GM21360 (cell line): ENCODE measurements around the gene PELI2.

Experiments
- ATAC-seq: cut with Tn5 transposase; IDR thresholded peaks from one replicate; pipeline ENCODE4 v1.9.1; 2021; ENCODE audit warnings: mild to moderate bottlenecking, moderate library complexity; ENCODE audit not compliant: unreplicated experiment

Gene PELI2

GRCh38 chr14:56117765-56118610 lies at the start of gene PELI2:
TSS of gene PELI2 (plus strand) at chr14:56118411. CDS start at chr14:56118661, 250 bp downstream.
- ATAC-seq = peak; percentile 56

- no peak for ATAC-seq
These were observed 44.4 kb upstream of the PELI2 start for GRCh38 chr14:56073799-56074198.

GRCh38 chr14:56075301-56075700 lies 42.9 kb upstream of the PELI2 start:
- no peak for ATAC-seq

GRCh38 chr14:56081139-56081538 lies 37.1 kb upstream of the PELI2 start:
- no peak for ATAC-seq

GRCh38 chr14:56082880-56083279 lies 35.3 kb upstream of the PELI2 start:
- ATAC-seq = no peak

- no peak for ATAC-seq
These were observed 32.7 kb upstream of the PELI2 start for GRCh38 chr14:56085471-56085870.

- ATAC-seq = no peak
These were observed 30.3 kb upstream of the PELI2 start for GRCh38 chr14:56087671-56088471.

GRCh38 chr14:56088941-56089340 lies 29.3 kb upstream of the PELI2 start:
- ATAC-seq = no peak

GRCh38 chr14:56092763-56093162 lies 25.4 kb upstream of the PELI2 start:
- no peak for ATAC-seq

GRCh38 chr14:56094076-56094475 lies 24.1 kb upstream of the PELI2 start:
- ATAC-seq = no peak

- ATAC-seq = no peak
These were observed 20.2 kb upstream of the PELI2 start for GRCh38 chr14:56098021-56098420.

- no peak for ATAC-seq
These were observed 19.0 kb upstream of the PELI2 start for GRCh38 chr14:56099081-56099797.

- no peak for ATAC-seq
These were observed 17.7 kb upstream of the PELI2 start for GRCh38 chr14:56100556-56100955.

GRCh38 chr14:56102941-56103340 lies 15.3 kb upstream of the PELI2 start:
- no peak for ATAC-seq

GRCh38 chr14:56107615-56108014 lies 10.6 kb upstream of the PELI2 start:
- no peak for ATAC-seq

- ATAC-seq = no peak
These were observed 10.2 kb upstream of the PELI2 start for GRCh38 chr14:56108057-56108456.

- ATAC-seq = no peak
These were observed 5.4 kb upstream of the PELI2 start for GRCh38 chr14:56112781-56113180.

GRCh38 chr14:56115334-56115870 lies 2.8 kb upstream of the PELI2 start:
- no peak for ATAC-seq

- ATAC-seq = no peak
These were observed 2.0 kb upstream of the PELI2 start for GRCh38 chr14:56115976-56116893.

- ATAC-seq = peak; percentile 20
These were observed 485 bp downstream of the PELI2 start for GRCh38 chr14:56118611-56119181.
